Chondrocyte (in vitro differentiated cells): ENCODE measurements around the gene PTF1A. TPM values are rescaled to one million over a fixed set of nuclear protein-coding genes. Genes with fewer than 3 reads are reported as not detected.

Source experiments
- DNase-seq: peaks from one replicate; pipeline ENCODE4 v3.0.0; 2021; ENCODE audit warnings: mixed read lengths, low spot score
- H3K27ac Mint-ChIP-seq: one replicate; pipeline ENCODE4 v1.8.0; 2021; ENCODE audit warnings: mild to moderate bottlenecking, moderate library complexity, mixed read lengths; ENCODE audit not compliant: unreplicated experiment
- H3K27me3 Mint-ChIP-seq: 2 replicates; pipeline ENCODE4 v1.8.0; 2021; ENCODE audit warnings: low read depth, mixed read lengths
- H3K36me3 Mint-ChIP-seq: 2 replicates; pipeline ENCODE4 v1.8.0; 2021; ENCODE audit warnings: low read depth, mixed read lengths
- H3K4me1 Mint-ChIP-seq: 2 replicates; pipeline ENCODE4 v1.8.0; 2021; ENCODE audit warnings: low read depth, mild to moderate bottlenecking, mixed read lengths
- H3K4me3 Mint-ChIP-seq: one replicate; pipeline ENCODE4 v1.8.0; 2021; ENCODE audit warnings: mild to moderate bottlenecking, moderate library complexity, mixed read lengths; ENCODE audit not compliant: unreplicated experiment
- H3K9me3 Mint-ChIP-seq: 2 replicates; pipeline ENCODE4 v1.8.0; 2021; ENCODE audit warnings: low read depth, mixed read lengths
- total RNA-seq: library from RNA; stranded (reverse); gene quantifications from 3 replicates; pipeline ENCODE4 v1.2.1, GENCODE V29; 2021
- TF ChIP-seq, protein P1 (sequence below): fragments of 200-600 bp; sonication (generic); IDR thresholded peaks from 2 replicates; pipeline ENCODE4 v1.5.0; 2021; ENCODE audit warnings: antibody characterized with exemption, mild to moderate bottlenecking, moderate library complexity

PTF1A gene
- total RNA-seq, 1 donor from 2014 or later: not detected

DNA sequence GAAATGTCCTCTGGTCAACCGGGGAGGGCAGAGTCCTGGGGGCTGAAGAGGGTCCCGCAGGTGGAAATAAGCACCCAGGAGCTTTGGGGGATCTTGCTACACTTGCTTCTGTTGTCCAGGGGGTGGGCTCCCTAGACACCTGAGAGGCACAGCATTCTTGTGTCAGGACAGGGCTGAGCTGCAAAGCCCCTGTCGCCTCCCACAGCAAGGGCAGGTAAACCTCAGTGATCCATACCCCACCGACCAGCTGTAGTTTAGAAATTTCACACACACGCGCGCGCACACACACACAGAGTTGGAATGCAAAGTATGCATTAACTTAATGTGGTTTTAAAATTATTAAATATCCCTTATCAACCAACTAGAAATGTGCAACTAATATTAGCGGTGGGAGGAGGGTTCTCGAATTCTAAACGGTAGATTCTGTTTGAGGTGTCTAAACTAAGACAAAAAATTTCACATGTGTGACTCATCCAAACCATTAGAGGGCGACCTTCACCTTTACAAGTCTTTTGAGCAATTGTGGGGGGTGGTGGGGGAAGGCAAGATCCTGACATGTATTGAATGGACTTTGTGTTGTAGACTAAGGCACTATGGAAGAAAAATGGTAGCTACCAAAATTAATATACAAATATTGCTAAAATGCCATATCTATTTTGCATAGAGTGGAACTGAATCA is 34.3 kb upstream of the PTF1A start:
- no peaks in the 10 kb centered on the region for H3K9me3 Mint-ChIP-seq
- H3K4me3 Mint-ChIP-seq: no peak overlapping the region
- peaks cover 7% of the 10 kb centered on the region for H3K4me1 Mint-ChIP-seq
- no peaks in the 10 kb centered on the region for H3K36me3 Mint-ChIP-seq
- peaks cover 41% of the 10 kb centered on the region for H3K27me3 Mint-ChIP-seq
- H3K27ac Mint-ChIP-seq: no peak overlapping the region
- DNase-seq: no peak
- TF ChIP-seq, protein P1, sequence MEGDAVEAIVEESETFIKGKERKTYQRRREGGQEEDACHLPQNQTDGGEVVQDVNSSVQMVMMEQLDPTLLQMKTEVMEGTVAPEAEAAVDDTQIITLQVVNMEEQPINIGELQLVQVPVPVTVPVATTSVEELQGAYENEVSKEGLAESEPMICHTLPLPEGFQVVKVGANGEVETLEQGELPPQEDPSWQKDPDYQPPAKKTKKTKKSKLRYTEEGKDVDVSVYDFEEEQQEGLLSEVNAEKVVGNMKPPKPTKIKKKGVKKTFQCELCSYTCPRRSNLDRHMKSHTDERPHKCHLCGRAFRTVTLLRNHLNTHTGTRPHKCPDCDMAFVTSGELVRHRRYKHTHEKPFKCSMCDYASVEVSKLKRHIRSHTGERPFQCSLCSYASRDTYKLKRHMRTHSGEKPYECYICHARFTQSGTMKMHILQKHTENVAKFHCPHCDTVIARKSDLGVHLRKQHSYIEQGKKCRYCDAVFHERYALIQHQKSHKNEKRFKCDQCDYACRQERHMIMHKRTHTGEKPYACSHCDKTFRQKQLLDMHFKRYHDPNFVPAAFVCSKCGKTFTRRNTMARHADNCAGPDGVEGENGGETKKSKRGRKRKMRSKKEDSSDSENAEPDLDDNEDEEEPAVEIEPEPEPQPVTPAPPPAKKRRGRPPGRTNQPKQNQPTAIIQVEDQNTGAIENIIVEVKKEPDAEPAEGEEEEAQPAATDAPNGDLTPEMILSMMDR: no peak

DNA sequence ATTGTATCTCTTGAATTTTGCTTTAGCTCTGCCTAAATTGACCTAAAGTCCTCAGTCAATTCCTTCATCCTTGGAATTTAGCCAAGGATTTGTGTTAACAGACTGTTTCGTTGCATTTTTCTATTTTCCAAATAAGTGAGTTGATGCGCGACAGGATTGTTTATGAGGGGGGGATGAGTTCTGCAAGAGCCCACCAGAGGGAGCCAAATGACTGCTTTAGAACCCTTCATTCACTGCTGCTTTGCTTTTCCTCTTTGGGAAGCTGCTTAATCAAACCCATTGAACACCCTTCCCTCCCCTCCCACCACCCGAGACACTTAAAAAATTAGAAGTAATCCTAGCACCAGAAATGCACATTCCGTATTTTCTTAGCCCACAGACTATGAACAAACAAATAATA is 33.7 kb upstream of the PTF1A start:
- Mint-ChIP-seq H3K4me1 (peaks cover 7% of the 10 kb centered on the region), H3K36me3 (no peaks in the 10 kb centered on the region), H3K27ac (no peak overlapping the region), H3K27me3 (peaks cover 41% of the 10 kb centered on the region), H3K4me3 (no peak overlapping the region), H3K9me3 (no peaks in the 10 kb centered on the region)
- no peak for DNase-seq
- TF ChIP-seq, protein P1: peak; percentile 91

DNA sequence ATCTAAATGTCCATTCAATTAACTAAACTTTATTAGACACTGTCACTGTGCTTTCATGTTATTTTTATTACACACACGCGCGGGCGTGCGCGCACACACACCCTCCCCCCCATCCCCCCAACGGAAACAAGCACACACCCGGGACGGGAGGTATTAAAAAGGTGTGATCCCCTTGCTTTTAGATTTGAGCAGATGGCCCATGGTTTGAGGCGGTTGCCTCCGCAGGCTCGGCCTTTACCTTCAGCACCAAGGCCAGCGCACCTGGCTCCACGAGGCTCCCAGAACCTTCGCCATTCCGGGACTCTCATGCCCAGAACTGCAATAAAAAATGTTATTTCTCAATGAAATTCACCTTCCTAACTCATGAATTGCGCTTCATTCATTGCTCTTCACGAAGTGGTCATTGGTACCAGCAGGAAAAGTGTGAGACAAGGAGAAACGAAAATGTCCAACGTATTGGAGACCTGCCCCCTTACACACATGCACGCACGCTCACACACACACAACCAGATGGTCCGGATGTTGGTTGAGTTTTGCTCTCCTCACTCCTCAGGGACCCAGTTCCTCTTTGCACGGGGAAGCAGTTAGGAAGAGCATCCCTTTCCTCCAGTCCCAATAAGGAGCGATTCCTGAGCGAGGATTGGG is 20.8 kb upstream of the PTF1A start:
- H3K9me3 Mint-ChIP-seq: no peaks in the 10 kb centered on the region

DNA sequence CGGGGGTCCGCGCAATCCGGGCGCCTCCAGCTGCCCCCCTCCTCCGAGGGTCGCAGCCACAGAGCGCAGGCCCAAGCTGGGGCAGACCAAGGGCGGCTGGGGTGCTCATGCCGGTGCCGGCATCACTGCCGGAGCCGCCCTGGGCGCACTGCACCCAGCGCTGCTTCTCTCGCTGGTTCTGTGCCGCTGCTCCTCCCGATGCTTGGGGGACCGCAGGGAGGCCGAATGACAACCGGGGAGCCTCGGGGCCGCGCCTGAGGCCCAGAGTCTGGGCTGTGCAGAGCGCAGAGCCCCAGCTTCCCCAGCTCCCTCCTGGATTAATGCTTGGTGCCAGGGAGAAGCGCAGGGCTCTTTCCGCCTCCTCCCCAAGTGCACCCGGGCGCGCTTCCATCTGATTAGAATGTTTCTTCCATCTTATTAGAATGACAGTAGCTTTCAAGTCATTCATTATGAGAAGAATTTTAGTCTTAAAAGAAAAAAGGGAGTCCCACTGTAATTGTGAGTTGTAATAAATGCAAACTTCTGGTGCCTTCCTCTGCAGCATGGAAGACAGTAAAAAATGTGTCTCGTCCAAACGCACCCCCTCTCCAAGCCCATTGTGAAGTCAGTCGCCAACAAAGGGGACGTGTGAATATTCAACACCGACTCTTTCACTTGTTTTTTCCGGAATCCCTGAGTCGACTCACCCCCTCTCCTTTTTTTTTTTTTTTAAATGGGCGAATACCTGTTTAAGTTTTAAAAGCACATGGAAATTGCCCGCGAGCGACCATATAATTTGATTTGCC is 19.5 kb upstream of the PTF1A start:
- TF ChIP-seq, protein P1: no peak
- Mint-ChIP-seq H3K9me3 (no peaks in the 10 kb centered on the region), H3K4me3 (no peak overlapping the region), H3K27ac (no peak overlapping the region), H3K36me3 (no peaks in the 10 kb centered on the region), H3K27me3 (peaks cover 76% of the 10 kb centered on the region), H3K4me1 (peaks cover 8% of the 10 kb centered on the region)
- no peak for DNase-seq

More for the DNA sequence above, 20.8 kb upstream of the PTF1A start:
- no peak overlapping the region for H3K4me3 Mint-ChIP-seq
- peaks cover 75% of the 10 kb centered on the region for H3K27me3 Mint-ChIP-seq
- TF ChIP-seq, protein P1: no peak
- no peaks in the 10 kb centered on the region for H3K36me3 Mint-ChIP-seq
- H3K27ac Mint-ChIP-seq: no peak overlapping the region
- no peak for DNase-seq
- H3K4me1 Mint-ChIP-seq: peaks cover 8% of the 10 kb centered on the region
